Measurements from ENCODE around the gene PCNX2.

Gene PCNX2

GRCh38 chr1:233313434-233314155 is 18.1 kb upstream of the PCNX2 start:
- H3K27ac ChIP-seq (ENCODE audit: low read length), result no peak overlapping the region
- H3K9me3 ChIP-seq (ENCODE audit: insufficient read depth, low read depth, low read length), result no peaks in the 10 kb centered on the region
- peaks cover 4% of the 10 kb centered on the region; the same call in 1 of the 2 replicates for H3K4me1 ChIP-seq (ENCODE audit: insufficient read depth, low read length)
- no peaks in the 10 kb centered on the region for H3K27me3 ChIP-seq (ENCODE audit: insufficient read depth, low read length)
- no peak overlapping the region for H3K4me3 ChIP-seq (ENCODE audit: low read length)
- H3K9ac ChIP-seq (ENCODE audit: low read depth, low read length), result no peak overlapping the region
- H3K36me3 ChIP-seq (ENCODE audit: insufficient read depth, low read depth, low read length), result no peaks in the 10 kb centered on the region

DNA sequence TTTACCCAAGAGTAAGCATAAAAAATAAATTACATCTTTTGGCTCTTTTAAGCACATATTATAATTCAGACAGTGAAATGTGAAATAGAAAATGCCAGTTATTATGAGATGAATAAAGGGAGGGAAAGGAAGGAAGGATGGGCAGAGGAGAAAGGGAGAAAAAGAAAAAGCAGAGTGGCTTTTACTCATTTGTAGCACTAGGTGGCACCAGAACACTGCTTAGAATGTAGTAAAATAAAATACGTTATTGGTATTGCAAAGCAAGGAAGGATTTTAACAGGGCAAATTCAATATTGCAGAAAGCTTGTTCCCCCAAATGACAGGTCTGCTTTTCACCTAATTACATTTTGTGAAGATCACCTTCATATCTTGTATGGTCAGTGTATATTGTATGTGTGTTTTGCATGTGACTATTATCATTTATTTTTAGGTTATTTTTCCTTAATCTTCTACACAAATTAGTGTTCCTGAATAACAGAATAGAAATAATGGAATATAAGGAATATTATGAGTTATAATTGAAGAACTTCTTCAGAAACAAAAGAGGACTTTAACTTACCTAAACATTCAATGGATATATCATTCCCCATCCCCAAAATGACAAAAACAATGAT is 9.1 kb upstream of the PCNX2 start:
- no peak overlapping the region for H3K27ac ChIP-seq (ENCODE audit: low read length)
- H3K9me3 ChIP-seq (ENCODE audit: insufficient read depth, low read depth, low read length), result peaks cover 4% of the 10 kb centered on the region; the same call in 1 of the 2 replicates
- H3K27me3 ChIP-seq (ENCODE audit: insufficient read depth, low read length), result no peaks in the 10 kb centered on the region
- no peaks in the 10 kb centered on the region for H3K4me1 ChIP-seq (ENCODE audit: insufficient read depth, low read length)
- no peak overlapping the region for H3K4me3 ChIP-seq (ENCODE audit: low read length)
- H3K9ac ChIP-seq (ENCODE audit: low read depth, low read length), result no peak overlapping the region
- no peaks in the 10 kb centered on the region for H3K36me3 ChIP-seq (ENCODE audit: insufficient read depth, low read depth, low read length)

DNA sequence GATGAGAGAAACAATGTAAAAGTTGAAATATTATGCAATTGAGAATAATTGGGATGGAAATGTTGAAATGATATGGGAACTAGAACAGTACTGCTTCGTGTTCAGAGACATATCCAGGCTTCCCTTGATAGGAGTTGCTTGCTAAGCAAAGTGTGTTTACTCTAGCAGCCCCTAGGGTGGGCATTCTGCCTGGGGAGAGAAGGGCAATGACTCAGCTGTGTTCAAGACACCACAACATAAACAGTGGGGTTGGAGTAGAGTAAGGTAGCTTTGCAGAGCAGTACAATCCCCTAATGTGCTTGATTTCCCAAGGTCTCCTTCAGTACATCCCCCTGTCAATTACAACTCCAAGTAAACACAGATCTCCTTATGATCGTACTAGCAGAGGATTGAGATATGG is 4.8 kb upstream of the PCNX2 start:
- no peak overlapping the region for H3K9ac ChIP-seq (ENCODE audit: low read depth, low read length)
- H3K27ac ChIP-seq (ENCODE audit: low read length), result no peak overlapping the region
- no peak overlapping the region for H3K4me3 ChIP-seq (ENCODE audit: low read length)
- no peaks in the 10 kb centered on the region for H3K36me3 ChIP-seq (ENCODE audit: insufficient read depth, low read depth, low read length)
- no peaks in the 10 kb centered on the region for H3K27me3 ChIP-seq (ENCODE audit: insufficient read depth, low read length)
- H3K4me1 ChIP-seq (ENCODE audit: insufficient read depth, low read length), result peaks cover 4% of the 10 kb centered on the region
- peaks cover 4% of the 10 kb centered on the region; the same call in 1 of the 2 replicates for H3K9me3 ChIP-seq (ENCODE audit: insufficient read depth, low read depth, low read length)

DNA sequence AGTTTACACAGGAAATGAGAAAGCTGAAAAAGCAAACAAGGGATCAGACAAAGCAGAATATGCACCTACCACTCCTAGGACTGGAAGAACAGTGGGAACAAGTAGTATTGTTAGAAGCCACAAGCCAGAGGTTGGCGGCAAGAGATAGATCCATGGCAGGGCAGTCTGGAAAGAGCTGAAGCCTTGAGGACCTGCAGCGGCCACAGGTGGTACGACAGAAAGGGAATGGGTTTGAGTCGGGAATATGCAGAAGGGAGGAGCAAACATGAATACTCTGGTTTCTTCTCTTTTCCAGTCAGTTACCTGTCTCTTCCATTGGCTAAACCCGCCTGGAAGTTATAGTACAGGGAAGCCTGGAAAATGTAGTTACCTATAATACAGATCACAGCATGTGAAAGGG is 3.9 kb upstream of the PCNX2 start:
- H3K9me3 ChIP-seq (ENCODE audit: insufficient read depth, low read depth, low read length), result peaks cover 4% of the 10 kb centered on the region; the same call in 1 of the 2 replicates
- no peak overlapping the region for H3K4me3 ChIP-seq (ENCODE audit: low read length)
- no peak overlapping the region for H3K27ac ChIP-seq (ENCODE audit: low read length)
- no peaks in the 10 kb centered on the region for H3K36me3 ChIP-seq (ENCODE audit: insufficient read depth, low read depth, low read length)
- H3K9ac ChIP-seq (ENCODE audit: low read depth, low read length), result no peak overlapping the region
- no peaks in the 10 kb centered on the region for H3K27me3 ChIP-seq (ENCODE audit: insufficient read depth, low read length)
- peaks cover 4% of the 10 kb centered on the region for H3K4me1 ChIP-seq (ENCODE audit: insufficient read depth, low read length)

- Histone ChIP-seq H3K9ac (ENCODE audit: low read depth, low read length) (peak overlapping the region; percentile 90; the same call in 1 of the 2 replicates), H3K27me3 (ENCODE audit: insufficient read depth, low read length) (no peaks in the 10 kb centered on the region), H3K36me3 (ENCODE audit: insufficient read depth, low read depth, low read length) (peaks cover 2% of the 10 kb centered on the region; the same call in 1 of the 2 replicates), H3K27ac (ENCODE audit: low read length) (no peak overlapping the region), H3K4me3 (ENCODE audit: low read length) (peak overlapping the region; percentile 86; the same call in 1 of the 2 replicates), H3K4me1 (ENCODE audit: insufficient read depth, low read length) (peaks cover 30% of the 10 kb centered on the region), H3K9me3 (ENCODE audit: insufficient read depth, low read depth, low read length) (no peaks in the 10 kb centered on the region)
These were observed 424 bp upstream of the PCNX2 start for GRCh38 chr1:233295975-233296322.

DNA sequence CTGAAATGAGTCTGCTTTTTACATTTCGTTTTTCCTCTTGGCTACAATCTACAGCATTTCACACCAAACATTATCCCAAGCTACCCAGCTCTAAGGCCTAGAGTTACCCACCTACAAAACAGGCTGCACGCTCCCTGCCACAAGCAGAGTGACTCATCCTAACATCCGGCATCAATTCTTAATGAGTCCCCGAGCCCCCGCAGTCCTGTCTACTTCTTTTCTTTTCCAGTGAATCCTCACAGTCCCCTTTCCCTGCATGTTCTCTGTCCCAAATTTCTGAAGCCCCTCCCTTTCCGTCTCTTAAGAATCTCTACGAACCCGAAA is 650 bp downstream of the PCNX2 start:
- Histone ChIP-seq H3K4me3 (ENCODE audit: low read length) (peak overlapping the region; percentile 86), H3K9me3 (ENCODE audit: insufficient read depth, low read depth, low read length) (no peaks in the 10 kb centered on the region), H3K27ac (ENCODE audit: low read length) (no peak overlapping the region), H3K9ac (ENCODE audit: low read depth, low read length) (peak overlapping the region; percentile 90; the same call in 1 of the 2 replicates), H3K36me3 (ENCODE audit: insufficient read depth, low read depth, low read length) (peaks cover 5% of the 10 kb centered on the region; the same call in 1 of the 2 replicates), H3K4me1 (ENCODE audit: insufficient read depth, low read length) (peaks cover 40% of the 10 kb centered on the region), H3K27me3 (ENCODE audit: insufficient read depth, low read length) (no peaks in the 10 kb centered on the region)

GRCh38 chr1:233293556-233294446 is 1.7 kb downstream of the PCNX2 start:
- peaks cover 8% of the 10 kb centered on the region; the same call in 1 of the 2 replicates for H3K36me3 ChIP-seq (ENCODE audit: insufficient read depth, low read depth, low read length)
- H3K27ac ChIP-seq (ENCODE audit: low read length), result peak overlapping the region; percentile 8
- H3K4me1 ChIP-seq (ENCODE audit: insufficient read depth, low read length), result peaks cover 46% of the 10 kb centered on the region
- peak overlapping the region; percentile 86 for H3K4me3 ChIP-seq (ENCODE audit: low read length)
- no peaks in the 10 kb centered on the region for H3K9me3 ChIP-seq (ENCODE audit: insufficient read depth, low read depth, low read length)
- H3K27me3 ChIP-seq (ENCODE audit: insufficient read depth, low read length), result no peaks in the 10 kb centered on the region
- peak overlapping the region; percentile 90; the same call in 1 of the 2 replicates for H3K9ac ChIP-seq (ENCODE audit: low read depth, low read length)

DNA sequence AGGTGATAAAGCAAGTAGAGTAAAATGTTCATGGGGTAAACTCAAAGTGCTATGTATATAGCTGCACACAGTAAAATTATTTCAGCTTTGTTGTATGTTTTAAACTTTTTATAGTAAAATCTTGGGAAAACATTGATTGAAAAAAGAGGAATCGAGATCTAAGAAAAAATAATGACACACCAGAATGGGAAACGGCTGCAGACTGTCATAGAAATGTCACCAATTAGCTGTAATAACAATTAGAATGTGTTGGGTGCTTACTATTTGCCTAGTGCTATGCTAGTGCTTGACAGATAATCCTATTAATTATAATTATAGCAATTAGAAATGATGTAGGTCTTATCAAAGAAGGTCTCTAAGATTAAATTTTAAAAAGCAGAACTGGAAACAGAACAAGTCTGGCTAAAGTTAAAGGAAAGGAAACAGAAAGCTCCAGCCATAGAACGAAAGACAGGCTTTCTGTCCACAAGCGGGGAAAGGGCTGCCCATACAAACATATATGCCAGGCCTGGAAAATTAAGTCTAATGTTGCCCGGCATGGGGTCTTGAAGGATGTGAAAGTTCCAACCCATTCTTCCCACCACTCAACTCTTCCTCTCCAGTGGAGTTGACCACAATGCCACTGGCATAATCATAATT is 5.0 kb downstream of the PCNX2 start:
- Histone ChIP-seq H3K4me3 (ENCODE audit: low read length) (peak overlapping the region; percentile 36; the same call in 1 of the 2 replicates), H3K27me3 (ENCODE audit: insufficient read depth, low read length) (no peaks in the 10 kb centered on the region), H3K9me3 (ENCODE audit: insufficient read depth, low read depth, low read length) (no peaks in the 10 kb centered on the region), H3K36me3 (ENCODE audit: insufficient read depth, low read depth, low read length) (peaks cover 24% of the 10 kb centered on the region; the same call in 1 of the 2 replicates), H3K4me1 (ENCODE audit: insufficient read depth, low read length) (peaks cover 47% of the 10 kb centered on the region), H3K9ac (ENCODE audit: low read depth, low read length) (peak overlapping the region; percentile 16; the same call in 1 of the 2 replicates), H3K27ac (ENCODE audit: low read length) (peak overlapping the region; percentile 63)

GRCh38 chr1:233289676-233290075 is 5.8 kb downstream of the PCNX2 start:
- H3K36me3 ChIP-seq (ENCODE audit: insufficient read depth, low read depth, low read length), result peaks cover 24% of the 10 kb centered on the region; the same call in 1 of the 2 replicates
- H3K4me1 ChIP-seq (ENCODE audit: insufficient read depth, low read length), result peaks cover 47% of the 10 kb centered on the region
- H3K27ac ChIP-seq (ENCODE audit: low read length), result no peak overlapping the region
- peak overlapping the region; percentile 41 for H3K9ac ChIP-seq (ENCODE audit: low read depth, low read length)
- H3K9me3 ChIP-seq (ENCODE audit: insufficient read depth, low read depth, low read length), result no peaks in the 10 kb centered on the region
- no peaks in the 10 kb centered on the region for H3K27me3 ChIP-seq (ENCODE audit: insufficient read depth, low read length)
- H3K4me3 ChIP-seq (ENCODE audit: low read length), result peak overlapping the region; percentile 22; the same call in 1 of the 2 replicates

GRCh38 chr1:233282582-233282886 is 13.0 kb downstream of the PCNX2 start:
- Histone ChIP-seq H3K27ac (ENCODE audit: low read length) (no peak overlapping the region), H3K9me3 (ENCODE audit: insufficient read depth, low read depth, low read length) (no peaks in the 10 kb centered on the region), H3K27me3 (ENCODE audit: insufficient read depth, low read length) (no peaks in the 10 kb centered on the region), H3K4me1 (ENCODE audit: insufficient read depth, low read length) (no peaks in the 10 kb centered on the region), H3K36me3 (ENCODE audit: insufficient read depth, low read depth, low read length) (peaks cover 6% of the 10 kb centered on the region; the same call in 1 of the 2 replicates), H3K4me3 (ENCODE audit: low read length) (no peak overlapping the region), H3K9ac (ENCODE audit: low read depth, low read length) (no peak overlapping the region)
